ENCODE results near the gene KDM2A.
A peak's percentile ranks its signal among the peaks of the same experiment; 100 is the strongest.

DNA sequence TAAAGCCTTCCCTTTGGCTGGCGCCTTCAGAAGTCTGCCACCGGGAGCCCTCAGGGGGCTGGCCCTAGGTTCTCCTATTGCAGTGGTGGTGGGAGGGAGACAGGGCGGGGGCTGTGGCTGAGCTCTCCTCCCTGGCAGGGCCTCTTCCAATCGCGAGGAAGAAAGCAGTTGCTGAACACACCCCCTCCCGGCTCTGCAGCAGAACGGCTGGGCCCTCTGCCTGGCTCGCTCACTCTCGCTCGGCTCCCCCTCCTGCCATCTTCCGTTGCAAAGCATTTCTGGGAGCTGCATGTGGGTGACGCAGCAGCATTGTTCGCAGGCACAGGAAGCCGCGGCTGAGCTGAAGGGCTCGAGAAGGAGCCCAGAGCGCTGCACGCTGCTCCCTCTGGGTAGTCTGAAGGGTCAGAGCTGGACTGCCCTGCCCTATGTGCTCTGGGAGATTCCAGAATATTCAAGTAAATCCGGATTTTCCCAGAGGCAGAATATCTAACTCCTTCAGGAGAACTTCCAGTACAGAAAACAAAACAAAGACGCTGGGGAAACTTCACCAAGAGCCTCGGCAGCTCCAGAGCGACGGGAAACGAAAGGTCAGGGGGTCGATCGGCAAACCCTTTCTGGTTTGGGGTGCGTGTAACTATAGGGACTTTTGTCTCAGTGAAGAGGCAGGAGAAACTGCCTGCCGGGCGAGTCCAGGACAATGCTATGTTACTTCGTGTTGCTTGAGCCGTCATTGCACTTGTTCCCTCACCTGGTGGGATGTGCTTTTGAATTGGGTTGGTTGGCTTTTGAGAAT, 120.9 kb downstream of the KDM2A start:
- TF ChIP-seq, protein P1, sequence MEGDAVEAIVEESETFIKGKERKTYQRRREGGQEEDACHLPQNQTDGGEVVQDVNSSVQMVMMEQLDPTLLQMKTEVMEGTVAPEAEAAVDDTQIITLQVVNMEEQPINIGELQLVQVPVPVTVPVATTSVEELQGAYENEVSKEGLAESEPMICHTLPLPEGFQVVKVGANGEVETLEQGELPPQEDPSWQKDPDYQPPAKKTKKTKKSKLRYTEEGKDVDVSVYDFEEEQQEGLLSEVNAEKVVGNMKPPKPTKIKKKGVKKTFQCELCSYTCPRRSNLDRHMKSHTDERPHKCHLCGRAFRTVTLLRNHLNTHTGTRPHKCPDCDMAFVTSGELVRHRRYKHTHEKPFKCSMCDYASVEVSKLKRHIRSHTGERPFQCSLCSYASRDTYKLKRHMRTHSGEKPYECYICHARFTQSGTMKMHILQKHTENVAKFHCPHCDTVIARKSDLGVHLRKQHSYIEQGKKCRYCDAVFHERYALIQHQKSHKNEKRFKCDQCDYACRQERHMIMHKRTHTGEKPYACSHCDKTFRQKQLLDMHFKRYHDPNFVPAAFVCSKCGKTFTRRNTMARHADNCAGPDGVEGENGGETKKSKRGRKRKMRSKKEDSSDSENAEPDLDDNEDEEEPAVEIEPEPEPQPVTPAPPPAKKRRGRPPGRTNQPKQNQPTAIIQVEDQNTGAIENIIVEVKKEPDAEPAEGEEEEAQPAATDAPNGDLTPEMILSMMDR (IDR thresholded peaks at IDR 0.05; ENCODE audit: low read depth, low read length), result no peak
- TF ChIP-seq POLR2A (IDR thresholded peaks at IDR 0.05; ENCODE audit: extremely low read depth, insufficient read length), result peak; percentile 97
- TF ChIP-seq MYC (IDR thresholded peaks at IDR 0.05; ENCODE audit: low read depth, low read length), result peak; percentile 98
- TF ChIP-seq, protein P2, sequence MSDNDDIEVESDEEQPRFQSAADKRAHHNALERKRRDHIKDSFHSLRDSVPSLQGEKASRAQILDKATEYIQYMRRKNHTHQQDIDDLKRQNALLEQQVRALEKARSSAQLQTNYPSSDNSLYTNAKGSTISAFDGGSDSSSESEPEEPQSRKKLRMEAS (IDR thresholded peaks at IDR 0.05; ENCODE audit: low read depth, low read length), result peak; percentile 95

All from NB4 (cell line).